PC-3 (cell line): ENCODE results near the gene DGKI.

Experiments used
- CTCF ChIP-seq: fragments of 300-600 bp; sonication (generic); conservative IDR thresholded peaks from 2 replicates; pipeline ENCODE4 v1.5.1; 2017; ENCODE audit warnings: antibody characterized with exemption, low read depth, mild to moderate bottlenecking, low read length
- EZH2 ChIP-seq: fragments of 300-600 bp; sonication (generic); IDR thresholded peaks from one replicate; pipeline ENCODE4 v1.6.1; 2017; ENCODE audit warnings: antibody characterized with exemption, mild to moderate bottlenecking, low read length; ENCODE audit not compliant: unreplicated experiment
- EZH2phosphoT487 ChIP-seq: fragments of 300-600 bp; sonication (generic); IDR thresholded peaks from 2 replicates; pipeline ENCODE4 v1.6.1; 2018; ENCODE audit warnings: mild to moderate bottlenecking, antibody characterized with exemption, low read length, borderline replicate concordance

- TF ChIP-seq CTCF, result no peak
- no peak for TF ChIP-seq EZH2
- no peak for TF ChIP-seq EZH2phosphoT487
Measured at GRCh38 chr7:137674048-137674447, 172.7 kb downstream of the DGKI start.
